ENCODE measurements around the gene CILP2.

Gene CILP2

GRCh38 chr19:19571071-19571786, 33.2 kb downstream of the CILP2 start:
- TF ChIP-seq CTCF (IDR thresholded peaks at IDR 0.05; ENCODE audit: low read depth, low read length): no peak
- H3K4me3 ChIP-seq (ENCODE audit: low read depth, low read length): no peak overlapping the region

- no peak overlapping the region for H3K4me3 ChIP-seq (ENCODE audit: low read depth, low read length)
- TF ChIP-seq CTCF (IDR thresholded peaks at IDR 0.05; ENCODE audit: low read depth, low read length): no peak
These were observed 37.3 kb downstream of the CILP2 start for GRCh38 chr19:19575411-19575810.

- H3K4me3 ChIP-seq (ENCODE audit: low read depth, low read length): no peak overlapping the region
- TF ChIP-seq CTCF (IDR thresholded peaks at IDR 0.05; ENCODE audit: low read depth, low read length): no peak
These were observed 40.2 kb downstream of the CILP2 start for GRCh38 chr19:19578252-19578651.

- H3K4me3 ChIP-seq (ENCODE audit: low read depth, low read length): no peak overlapping the region
- no peak for TF ChIP-seq CTCF (IDR thresholded peaks at IDR 0.05; ENCODE audit: low read depth, low read length)
These were observed 41.7 kb downstream of the CILP2 start for GRCh38 chr19:19579533-19580361.

- H3K4me3 ChIP-seq (ENCODE audit: low read depth, low read length): no peak overlapping the region
- no peak for TF ChIP-seq CTCF (IDR thresholded peaks at IDR 0.05; ENCODE audit: low read depth, low read length)
These were observed 42.4 kb downstream of the CILP2 start for GRCh38 chr19:19580418-19580817.

- no peak overlapping the region for H3K4me3 ChIP-seq (ENCODE audit: low read depth, low read length)
- TF ChIP-seq CTCF (IDR thresholded peaks at IDR 0.05; ENCODE audit: low read depth, low read length): no peak
These were observed 43.3 kb downstream of the CILP2 start for GRCh38 chr19:19581391-19581790.

GRCh38 chr19:19582471-19582870, 44.4 kb downstream of the CILP2 start:
- H3K4me3 ChIP-seq (ENCODE audit: low read depth, low read length): no peak overlapping the region
- TF ChIP-seq CTCF (IDR thresholded peaks at IDR 0.05; ENCODE audit: low read depth, low read length): no peak
